Measurements from ENCODE around the gene RUFY4.
"Not testable (repeated sequence)": the region's sequence is repeated elsewhere in the genome, so short reads cannot be mapped to it uniquely, and the experiment has no call there.

The RUFY4 gene

DNA sequence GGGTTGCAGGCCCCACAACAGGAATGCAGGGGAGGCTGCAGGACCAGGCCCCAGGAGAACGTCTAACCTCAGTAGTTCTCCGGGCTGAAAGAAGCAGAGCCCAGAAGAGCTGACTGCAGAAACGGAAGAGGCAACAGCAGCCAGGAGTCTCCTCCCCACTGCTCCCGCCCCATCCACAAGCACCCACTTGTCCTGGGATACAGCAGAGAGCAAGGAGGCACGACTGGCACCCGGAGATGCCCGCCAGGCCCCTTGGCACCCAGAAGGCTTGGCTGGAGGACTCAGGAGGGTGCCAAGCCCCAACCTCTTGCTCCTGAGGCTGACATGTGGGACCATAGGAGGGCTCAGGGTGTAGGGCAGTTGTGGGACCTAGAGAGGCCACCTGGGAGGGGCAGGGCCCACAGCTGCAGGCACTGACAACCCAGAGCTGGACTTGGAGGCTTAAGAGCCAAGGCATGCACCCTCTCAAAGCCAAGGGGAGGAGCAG lies 37.2 kb upstream of the RUFY4 start:
- DNase-seq = no peak

DNA sequence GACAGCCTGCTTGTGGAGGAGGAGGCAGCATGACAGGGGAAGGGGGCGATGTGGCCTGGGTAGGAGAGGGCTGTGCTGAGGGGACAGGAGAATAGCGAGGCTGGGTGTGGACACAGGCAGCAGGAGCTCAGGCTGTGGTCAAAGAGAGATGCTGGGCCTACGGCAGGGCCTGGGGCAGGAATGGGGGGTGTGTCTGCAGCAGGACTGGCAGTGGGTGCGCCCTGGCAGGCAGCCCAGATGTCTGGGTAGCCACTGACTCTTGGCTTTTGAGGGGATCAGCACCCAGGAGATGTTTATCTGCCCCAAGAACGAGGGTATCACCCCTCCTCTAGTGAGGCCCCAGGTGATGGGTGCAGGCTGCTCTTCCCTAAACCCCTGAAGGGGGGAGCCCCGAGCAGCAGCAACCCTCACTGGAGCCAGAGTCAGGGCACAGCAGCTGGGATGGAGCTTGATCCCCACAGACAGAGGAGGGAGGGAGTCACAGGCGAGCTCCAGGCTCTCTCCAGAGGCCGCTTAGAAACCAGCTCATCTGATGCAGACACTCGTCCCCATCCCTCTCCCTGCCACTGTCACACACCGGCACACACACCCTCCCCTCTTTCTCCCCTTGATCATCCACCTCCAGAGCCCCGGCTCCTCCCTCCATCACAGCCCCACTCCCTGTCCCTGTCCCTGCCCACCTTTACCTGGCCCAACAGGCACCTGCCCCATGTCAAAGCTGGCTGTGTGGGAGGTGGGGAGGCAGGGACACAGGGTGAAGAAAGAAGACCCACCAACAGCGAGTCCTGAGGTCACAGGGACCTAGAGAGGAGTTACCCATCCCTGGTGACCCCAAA lies 36.5 kb upstream of the RUFY4 start:
- DNase-seq = no peak

DNA sequence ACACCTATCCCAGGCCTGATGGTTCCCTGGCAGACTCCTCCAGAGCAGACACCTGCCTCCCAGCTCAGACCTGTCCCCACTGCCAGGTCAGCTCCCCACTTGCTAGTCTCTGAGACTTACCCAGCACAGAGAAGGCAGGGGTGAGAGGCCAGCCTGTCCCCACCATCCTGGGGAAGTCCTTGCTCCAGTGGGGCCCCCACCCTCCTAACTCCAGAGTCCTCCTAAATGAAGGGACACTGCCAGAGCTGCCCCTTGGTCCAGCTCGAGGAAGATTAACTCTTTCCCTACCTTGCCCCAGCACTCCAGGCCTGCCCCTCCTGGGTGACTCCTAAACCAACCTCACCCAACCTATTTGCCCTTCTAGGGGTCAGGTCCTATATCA lies 35.9 kb upstream of the RUFY4 start:
- no peak for DNase-seq

DNA sequence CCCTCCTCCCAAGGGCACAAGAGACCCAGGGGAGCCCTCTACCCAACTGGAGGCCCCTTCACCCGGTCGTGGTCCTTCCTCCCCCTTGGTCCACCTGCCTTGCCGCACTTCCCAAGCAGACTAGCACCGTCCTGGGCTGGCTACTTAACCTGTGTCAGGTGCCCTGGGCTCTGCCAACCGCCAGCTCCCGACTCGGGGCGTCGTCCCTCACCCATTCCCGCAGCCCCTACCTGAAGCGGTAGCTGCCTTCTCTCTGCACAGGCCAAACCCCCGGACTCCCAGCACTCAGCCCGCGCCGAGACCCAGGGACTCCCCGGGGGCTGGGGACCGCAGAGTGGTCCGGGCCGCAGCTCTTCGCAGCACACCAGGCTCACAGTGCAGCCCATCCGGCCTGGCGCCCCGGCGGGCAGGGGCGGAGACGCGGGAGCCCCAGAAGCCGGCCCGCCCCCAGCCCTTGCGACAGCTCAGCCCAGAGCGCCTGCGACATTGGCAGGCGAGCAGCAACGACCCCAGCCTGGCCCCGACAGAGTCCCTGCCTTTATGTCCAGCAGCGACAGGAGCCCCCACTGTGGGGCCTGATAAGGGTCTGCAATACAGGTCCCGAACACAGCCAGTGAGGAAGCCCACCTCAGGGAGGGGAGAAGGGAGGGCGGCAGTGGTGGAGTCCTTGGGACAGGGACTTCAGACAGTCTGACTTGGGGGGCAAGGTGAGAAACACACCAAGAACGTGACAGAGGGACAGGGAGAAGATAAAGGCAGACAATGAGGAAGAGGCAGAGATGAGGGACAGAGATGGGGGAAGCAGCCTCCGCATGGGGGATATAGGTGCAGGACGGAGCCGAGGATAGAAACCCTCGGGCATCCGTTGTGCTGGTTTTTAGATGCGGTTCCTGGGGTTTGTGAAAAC lies 35.2 kb upstream of the RUFY4 start:
- no peak for DNase-seq

DNA sequence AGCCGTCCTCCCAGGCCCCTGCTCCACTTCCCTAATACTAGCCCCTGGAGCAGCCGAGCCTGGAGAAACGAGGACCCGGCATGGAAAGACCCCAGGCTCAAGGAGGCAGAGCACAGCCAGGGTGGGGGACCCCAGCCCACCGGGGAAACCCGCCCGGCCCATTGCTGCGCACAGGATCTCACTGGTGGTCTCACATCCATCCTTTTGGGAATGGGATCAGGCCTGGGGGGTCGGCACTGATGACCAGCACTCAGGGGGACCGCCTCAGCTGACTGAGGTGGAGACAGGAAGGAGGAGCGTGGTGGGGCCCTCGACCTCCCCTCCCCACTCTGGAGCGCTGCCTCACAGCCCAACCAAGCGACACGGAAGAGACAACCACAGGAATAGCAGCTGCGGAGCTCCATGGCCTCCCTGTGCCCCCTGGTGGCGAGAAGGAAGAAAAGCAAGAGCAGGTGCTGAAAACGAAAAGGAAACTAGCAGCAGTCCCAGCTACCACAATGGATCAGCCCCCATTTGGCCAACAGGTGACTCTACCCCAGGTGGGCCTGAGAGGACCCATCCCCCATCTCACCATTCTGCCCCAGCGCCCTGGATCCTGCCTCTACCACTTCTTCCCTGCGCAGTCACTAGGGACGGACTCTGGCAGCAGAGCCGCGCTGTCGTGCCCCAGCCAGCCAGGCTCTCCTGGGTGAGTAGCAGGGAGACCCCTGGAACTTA lies 34.4 kb upstream of the RUFY4 start:
- DNase-seq = peak; percentile 41

- no peak for DNase-seq
Observed at GRCh38 chr2:218035463-218036100, 33.5 kb upstream of the RUFY4 start.

DNA sequence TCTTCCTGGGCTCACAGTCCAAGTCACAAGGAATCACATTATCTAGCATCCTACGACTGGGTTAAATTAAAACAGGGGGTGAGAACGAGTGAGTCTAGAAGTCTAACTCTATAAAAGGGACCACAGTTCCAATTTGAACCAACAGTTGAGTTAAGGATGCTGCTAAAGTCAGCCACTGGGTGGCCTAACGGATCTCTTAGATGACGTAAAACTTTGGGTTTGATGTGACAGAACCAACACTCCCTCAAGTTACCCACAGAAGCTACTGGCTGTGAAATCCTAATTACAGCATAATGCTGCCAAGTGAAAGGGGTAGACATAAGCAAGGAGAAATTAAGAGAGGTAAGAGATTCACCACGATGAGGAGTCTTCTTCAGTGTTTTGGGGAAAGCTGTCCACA lies 32.7 kb upstream of the RUFY4 start:
- no peak for DNase-seq

DNA sequence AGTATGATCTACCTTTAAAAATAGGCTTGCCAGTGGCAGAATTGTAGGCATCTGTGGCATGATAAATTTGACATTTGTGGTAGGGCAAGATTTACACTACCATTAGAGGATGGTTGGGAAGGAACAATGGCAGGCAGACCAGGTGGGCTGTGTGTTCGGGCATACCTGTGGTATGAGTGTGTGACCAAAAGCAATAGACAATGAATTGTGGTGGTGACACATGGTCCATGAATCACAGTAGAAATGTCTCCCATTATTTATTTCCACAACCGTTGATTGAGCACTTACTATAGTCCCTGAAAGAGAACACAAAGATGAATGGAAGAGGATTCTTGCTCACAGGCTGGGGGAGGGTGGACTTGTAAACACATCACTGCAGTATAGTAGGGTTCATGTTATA lies 29.9 kb upstream of the RUFY4 start:
- DNase-seq = peak; percentile 5

DNA sequence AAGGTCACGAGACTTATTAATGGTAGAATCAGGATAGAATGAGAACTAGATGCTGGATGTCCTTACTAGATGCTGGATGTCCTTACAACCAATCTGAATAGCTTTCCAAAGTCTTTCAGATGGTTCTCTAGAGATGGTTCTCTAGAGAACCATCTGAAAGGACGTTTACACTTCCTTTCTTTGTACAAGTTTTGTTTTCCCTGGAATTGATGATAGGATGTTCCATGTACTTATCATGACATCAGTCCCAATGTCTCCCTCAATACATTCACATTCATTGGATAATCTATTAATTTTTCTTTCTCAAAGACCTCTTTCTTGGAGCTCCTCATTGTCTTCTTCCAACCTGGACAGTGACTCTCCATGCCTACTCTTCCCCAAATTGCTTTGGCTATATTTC lies 28.2 kb upstream of the RUFY4 start:
- DNase-seq = no peak

DNA sequence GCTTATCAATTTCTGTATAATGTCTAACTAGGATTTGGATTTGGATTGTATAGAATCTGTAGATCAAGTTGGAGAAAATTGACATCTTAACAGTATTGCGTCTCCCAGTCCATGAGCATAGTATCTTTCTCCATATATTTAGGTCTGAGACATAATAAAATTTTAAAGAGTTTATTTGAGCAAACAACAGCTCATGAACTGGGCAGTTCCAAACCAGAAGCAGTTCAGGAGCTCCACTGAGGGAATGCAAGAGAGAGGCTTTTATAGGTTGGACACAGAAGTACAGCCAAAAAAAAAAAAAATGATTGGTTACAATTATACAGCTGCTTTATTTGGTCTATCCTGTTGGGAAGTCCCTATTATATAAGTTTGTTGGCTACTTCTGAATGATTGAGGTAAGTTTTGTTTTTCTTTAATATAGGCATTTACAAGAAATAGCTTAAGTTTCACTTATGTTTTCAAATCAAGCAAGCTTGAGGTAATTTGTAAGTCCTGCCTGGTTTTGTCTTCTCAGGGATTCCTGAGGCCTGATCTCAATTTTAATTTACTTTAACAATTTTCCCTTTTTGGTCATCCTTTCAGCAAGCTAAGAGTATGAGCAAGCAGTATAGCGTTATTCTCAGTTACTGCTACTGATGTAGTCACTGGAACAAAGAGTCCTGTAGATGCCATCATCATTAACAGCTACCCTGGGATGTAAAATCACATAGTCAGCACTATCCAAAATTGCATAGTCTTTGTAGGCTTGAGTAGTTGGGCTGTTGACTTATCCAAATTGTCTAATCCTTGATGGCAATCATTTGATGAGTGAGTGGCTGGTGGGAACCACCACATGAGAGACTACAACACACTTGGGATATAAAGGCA lies 27.5 kb upstream of the RUFY4 start:
- no peak for DNase-seq

DNA sequence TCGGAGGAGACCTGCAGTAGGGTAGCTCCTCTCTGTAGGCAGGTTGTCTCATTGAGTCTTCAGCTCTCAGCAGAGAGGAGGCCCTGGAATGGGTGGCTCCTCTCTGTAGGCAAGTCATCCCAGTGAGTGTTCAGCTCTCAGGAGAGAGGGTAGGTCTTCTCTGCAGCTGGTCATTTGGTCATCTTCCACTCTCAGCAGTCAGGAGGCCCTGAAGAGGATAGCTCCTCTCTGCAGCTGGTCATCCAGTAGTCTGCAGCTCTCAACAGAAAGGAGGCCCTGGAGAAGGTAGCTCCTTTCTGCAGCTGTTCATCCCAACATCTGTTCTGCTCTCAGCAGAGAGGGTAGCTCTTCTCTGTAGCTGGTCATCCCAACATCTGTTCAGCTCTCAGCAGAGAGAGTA lies 26.0 kb upstream of the RUFY4 start:
- no peak for DNase-seq

- no peak for DNase-seq
Observed at GRCh38 chr2:218043701-218044109, 25.3 kb upstream of the RUFY4 start.

DNA sequence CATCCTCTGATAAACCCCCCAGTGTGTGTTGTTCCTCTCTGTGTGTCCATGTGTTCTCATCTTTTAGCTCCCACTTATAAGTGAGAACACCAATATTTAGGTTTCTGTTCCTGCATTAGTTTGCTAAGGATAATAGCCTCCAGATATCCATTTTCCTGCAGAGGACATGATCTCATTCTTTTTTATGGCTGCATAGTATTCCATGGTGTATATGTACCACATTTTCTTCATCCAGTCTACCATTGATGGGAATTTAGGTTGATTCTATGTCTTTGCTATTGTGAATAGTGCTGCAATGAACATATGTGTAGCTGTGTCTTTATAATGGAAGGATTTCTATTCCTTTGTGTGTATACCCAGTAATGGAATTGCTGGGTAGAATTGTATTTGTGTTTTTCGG lies 24.5 kb upstream of the RUFY4 start:
- DNase-seq = not testable (repeated sequence)

DNA sequence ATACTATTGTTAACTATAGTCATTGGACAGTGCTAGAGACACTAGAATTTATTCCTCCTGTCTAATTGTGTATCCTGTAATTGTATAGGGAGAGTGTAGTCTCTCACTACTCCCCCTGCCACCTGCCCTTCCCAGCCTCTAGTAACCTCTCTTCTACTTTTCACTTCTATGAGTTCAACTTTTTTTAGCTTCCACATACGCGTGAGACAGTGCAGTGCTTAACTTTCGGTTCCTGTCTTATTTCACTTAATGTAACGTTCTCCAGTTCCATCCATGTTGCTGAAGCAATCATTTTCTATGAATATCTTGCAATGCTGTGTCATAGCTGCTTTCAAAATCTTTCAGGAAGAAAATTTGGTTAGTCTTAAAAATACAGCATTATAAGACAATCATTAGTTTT lies 22.8 kb upstream of the RUFY4 start:
- no peak for DNase-seq

DNA sequence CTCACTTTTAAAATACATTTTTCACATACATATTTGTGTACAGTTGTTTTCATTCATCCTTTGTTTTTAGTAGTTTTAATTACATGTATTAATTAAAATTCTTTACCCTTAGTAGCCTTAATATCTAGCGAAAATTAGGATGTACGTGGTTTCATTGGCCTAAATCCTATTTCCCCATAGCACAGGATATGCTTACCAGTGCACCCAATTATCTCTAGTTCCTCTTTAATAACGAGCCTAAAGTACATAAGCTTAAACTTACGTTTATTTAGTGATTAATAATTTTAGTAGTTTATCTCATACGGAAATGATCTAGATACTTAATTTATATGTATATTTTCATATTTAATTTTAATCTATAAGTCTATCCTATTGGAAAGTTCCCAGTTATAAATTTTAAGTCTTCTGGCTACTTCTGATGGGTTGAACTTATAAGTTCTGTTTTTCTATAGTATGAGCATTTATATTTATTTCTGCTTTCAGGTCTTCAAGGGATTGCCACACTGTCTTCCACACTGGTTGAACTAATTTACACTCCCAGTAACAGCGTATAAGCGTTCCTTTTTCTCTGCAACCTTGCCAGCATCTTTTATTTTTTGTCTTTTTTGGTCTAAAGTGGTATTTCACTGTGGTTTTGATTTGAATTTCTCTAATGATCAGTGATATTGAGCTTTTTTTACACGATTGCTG lies 21.4 kb upstream of the RUFY4 start:
- no peak for DNase-seq

DNA sequence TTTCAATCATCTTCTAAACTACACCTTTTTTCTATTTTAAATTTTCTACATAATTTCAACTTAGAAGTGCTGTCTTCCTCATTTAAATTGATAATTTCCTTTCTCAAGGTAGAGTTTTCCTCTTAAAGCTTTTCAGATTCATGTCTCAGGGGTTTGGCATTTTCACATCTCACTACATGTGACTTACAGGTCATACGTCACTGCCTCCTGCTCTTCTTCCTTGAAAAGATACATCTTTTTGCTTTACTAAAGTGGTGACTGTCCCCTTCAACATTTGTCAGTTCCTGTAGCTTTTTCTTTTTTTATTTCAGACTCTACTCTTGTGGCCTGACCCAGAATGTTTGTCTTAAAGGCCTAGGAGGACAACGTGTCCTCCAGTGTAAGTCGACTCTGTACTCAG lies 17.1 kb upstream of the RUFY4 start:
- no peak for DNase-seq

DNA sequence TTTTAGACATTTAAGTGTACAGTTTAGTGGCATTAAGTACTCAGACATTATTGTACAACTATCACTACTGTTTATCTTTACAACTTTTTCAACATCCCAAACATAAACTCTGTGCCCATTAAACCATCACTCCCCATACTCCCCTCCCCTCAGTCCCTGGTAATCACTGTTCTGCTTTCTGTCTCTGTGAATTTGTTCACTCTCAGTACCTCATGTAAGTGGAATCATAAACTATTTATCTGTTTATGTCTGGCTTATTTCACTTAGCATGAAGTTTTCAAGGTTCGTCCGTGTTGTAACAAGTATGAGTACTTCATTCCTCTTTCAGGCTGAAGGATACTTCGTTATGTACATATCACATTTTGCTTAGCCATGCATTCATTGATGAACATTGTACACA lies 9.8 kb upstream of the RUFY4 start:
- no peak for DNase-seq

- DNase-seq = no peak
Observed at GRCh38 chr2:218060118-218060517, 8.9 kb upstream of the RUFY4 start.

DNA sequence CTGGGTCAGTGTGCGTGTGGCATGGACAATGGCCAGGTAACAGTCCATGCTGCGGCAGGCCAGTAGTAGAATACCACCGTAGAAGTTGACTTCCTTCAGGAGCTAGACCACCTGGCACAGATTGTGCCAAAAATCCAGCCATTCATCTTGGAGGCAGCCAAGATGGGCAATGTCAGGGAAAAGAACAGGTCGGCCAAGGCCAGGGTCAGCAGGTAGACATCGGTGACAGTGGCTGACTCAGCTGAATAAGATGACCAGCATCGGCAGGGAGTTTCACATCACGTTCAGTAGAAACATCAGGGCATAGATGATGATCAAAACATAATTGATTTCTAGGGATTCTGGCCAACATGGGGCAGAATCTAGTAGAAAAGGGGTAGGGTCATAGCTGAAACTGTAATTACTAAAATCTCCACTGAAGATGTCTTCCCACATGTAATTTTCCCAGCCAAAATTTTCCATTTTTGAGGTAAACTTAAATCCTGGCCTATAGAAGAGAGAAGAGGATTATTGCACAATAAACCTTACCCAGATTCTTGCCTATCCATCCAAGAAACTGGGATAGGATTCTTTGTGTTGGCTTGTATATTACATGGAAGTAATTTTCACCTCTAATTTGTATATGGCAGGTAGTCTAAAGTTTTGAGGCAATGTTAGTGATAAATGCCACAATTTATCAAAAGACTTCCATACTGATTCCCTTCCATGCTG lies 7.9 kb upstream of the RUFY4 start:
- DNase-seq = no peak

- no peak for DNase-seq
Observed at GRCh38 chr2:218063486-218063885, 5.6 kb upstream of the RUFY4 start.

DNA sequence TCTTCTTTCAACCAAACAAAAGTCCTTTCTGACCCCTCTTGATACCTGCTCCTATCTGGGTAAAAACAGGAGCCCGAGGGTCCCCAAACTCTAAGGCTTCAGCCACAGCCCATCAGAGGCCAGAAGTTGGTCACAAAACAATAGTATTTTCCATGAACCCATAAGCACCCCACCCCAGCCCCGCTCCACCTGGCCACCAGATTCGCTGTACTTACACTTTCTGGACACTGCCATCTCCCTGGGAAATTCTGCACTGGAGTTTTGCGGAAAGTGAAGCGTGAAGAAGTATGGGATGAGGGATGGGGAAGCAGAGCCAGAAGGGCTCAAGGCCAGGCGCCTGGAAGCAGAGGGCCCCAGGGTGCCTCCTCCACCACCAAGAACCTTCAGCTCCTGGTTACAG lies 5.2 kb upstream of the RUFY4 start:
- no peak for DNase-seq
